Mesenchymal stem cell (in vitro differentiated cells and primary cell): Measurements from ENCODE around the gene SNX10.

ENCODE experiments used
- DNase-seq: peaks from one replicate; pipeline ENCODE4 v3.0.0-alpha.2; 2013
- H2AFZ ChIP-seq: one replicate; pipeline ENCODE4 v1.6.1; 2013; ENCODE audit warnings: low read depth, mild to moderate bottlenecking, control low read depth, inconsistent platforms, low read length, moderate library complexity
- H2AK5ac ChIP-seq: 2 replicates; pipeline ENCODE4 v1.6.1; 2013; ENCODE audit warnings: low read length, moderate library complexity, mild to moderate bottlenecking, inconsistent platforms; ENCODE audit not compliant: severe bottlenecking
- H2BK120ac ChIP-seq: one replicate; pipeline ENCODE4 v1.6.1; 2013; ENCODE audit warnings: low read depth, mild to moderate bottlenecking, inconsistent platforms, low read length, moderate library complexity
- H2BK12ac ChIP-seq, 2 experiments: one replicate each; pipeline ENCODE4 v1.6.1; 2013; ENCODE audit warnings: inconsistent platforms in 2 of 2, low read length in 2 of 2, mild to moderate bottlenecking in 2 of 2, moderate library complexity in 2 of 2, control low read depth in 1 of 2
- H2BK15ac ChIP-seq: one replicate; pipeline ENCODE4 v1.6.1; 2013; ENCODE audit warnings: mild to moderate bottlenecking, low read depth, inconsistent platforms; ENCODE audit not compliant: poor library complexity, severe bottlenecking
- H2BK5ac ChIP-seq: 2 replicates; pipeline ENCODE4 v1.6.1; 2013; ENCODE audit warnings: low read depth, mild to moderate bottlenecking, low read length, control low read depth, inconsistent platforms; ENCODE audit not compliant: poor library complexity, severe bottlenecking
- H3K14ac ChIP-seq, 2 experiments: one replicate each; pipeline ENCODE4 v1.6.1; 2013; ENCODE audit warnings: inconsistent platforms in 2 of 2, low read length in 2 of 2, control low read depth in 1 of 2, mild to moderate bottlenecking in 1 of 2, moderate library complexity in 1 of 2
- H3K18ac ChIP-seq, 2 experiments: one replicate each; pipeline ENCODE4 v1.6.1; 2013; ENCODE audit warnings: inconsistent platforms in 2 of 2, low read length in 2 of 2, control low read depth in 1 of 2, low read depth in 1 of 2, mild to moderate bottlenecking in 1 of 2
- H3K23ac ChIP-seq, 2 experiments: one replicate each; pipeline ENCODE4 v1.6.1; 2013; ENCODE audit warnings: inconsistent platforms in 2 of 2, low read length in 2 of 2, mild to moderate bottlenecking in 2 of 2, moderate library complexity in 2 of 2, control low read depth in 1 of 2
- H3K27ac ChIP-seq: 2 replicates; pipeline ENCODE4 v1.5.1; 2013; ENCODE audit warnings: mild to moderate bottlenecking, moderate library complexity, low read length, control low read depth, inconsistent platforms; ENCODE audit not compliant: poor library complexity, severe bottlenecking
- H3K27me3 ChIP-seq, 2 experiments: 2 replicates each; pipeline versions ENCODE4 v1.6.1 to v1.7.0; 2013; ENCODE audit warnings: low read length in 2 of 2, mild to moderate bottlenecking in 2 of 2, moderate library complexity in 2 of 2, control low read depth in 1 of 2, inconsistent platforms in 1 of 2; ENCODE audit not compliant: control insufficient read depth in 1 of 2, insufficient read depth in 1 of 2
- H3K36me3 ChIP-seq, 2 experiments: 2 replicates each; pipeline versions ENCODE4 v1.6.1 to v1.7.0; 2013; ENCODE audit warnings: low read length in 2 of 2, control low read depth in 1 of 2, inconsistent platforms in 1 of 2, low read depth in 1 of 2, mild to moderate bottlenecking in 1 of 2; ENCODE audit not compliant: insufficient read depth in 2 of 2, control insufficient read depth in 1 of 2
- H3K4ac ChIP-seq, 2 experiments: one replicate each; pipeline ENCODE4 v1.6.1; 2013; ENCODE audit warnings: inconsistent platforms in 2 of 2, low read length in 2 of 2, mild to moderate bottlenecking in 2 of 2, moderate library complexity in 2 of 2, control low read depth in 1 of 2, low read depth in 1 of 2
- H3K4me1 ChIP-seq: 2 replicates; pipeline ENCODE4 v1.6.1; 2013; ENCODE audit warnings: low read depth, low read length, control low read depth; ENCODE audit not compliant: control insufficient read depth, insufficient read depth
- H3K4me2 ChIP-seq: 2 replicates; pipeline ENCODE4 v1.6.1; 2013; ENCODE audit warnings: low read length, mild to moderate bottlenecking, inconsistent platforms; ENCODE audit not compliant: poor library complexity, severe bottlenecking
- H3K4me3 ChIP-seq, 2 experiments: 2 replicates each; pipeline versions ENCODE4 v1.5.1 to v1.7.0; 2013; ENCODE audit warnings: low read length in 2 of 2, mild to moderate bottlenecking in 2 of 2, control low read depth in 1 of 2, low read depth in 1 of 2; ENCODE audit not compliant: insufficient read depth in 1 of 2
- H3K79me1 ChIP-seq: replicated peaks from 2 replicates; pipeline ENCODE4 v1.6.1; 2013; ENCODE audit warnings: mild to moderate bottlenecking, control low read depth, low read length, inconsistent platforms; ENCODE audit not compliant: poor library complexity, severe bottlenecking
- H3K9ac ChIP-seq: 2 replicates; pipeline ENCODE4 v1.7.0; 2013; ENCODE audit warnings: mild to moderate bottlenecking, low read length, moderate library complexity
- H3K9me3 ChIP-seq: 2 replicates; pipeline ENCODE4 v1.7.0; 2013; ENCODE audit warnings: mild to moderate bottlenecking, low read length; ENCODE audit not compliant: control insufficient read depth
- H4K8ac ChIP-seq: one replicate; pipeline ENCODE4 v1.6.1; 2013; ENCODE audit warnings: inconsistent platforms, mild to moderate bottlenecking, low read length, moderate library complexity
- H4K91ac ChIP-seq: one replicate; pipeline ENCODE4 v1.6.1; 2013; ENCODE audit warnings: mild to moderate bottlenecking, low read length, inconsistent platforms
- WGBS: methylation state at CpG from one replicate; pipeline ENCODE4 v1.1.7; 2013; ENCODE audit warnings: mixed read lengths; 5-methylcytosine and 5-hydroxymethylcytosine counted together

The SNX10 gene

GRCh38 chr7:26328498-26329390 lies 37.1 kb downstream of the SNX10 start:
- H3K79me1 ChIP-seq, result no peaks in the 10 kb centered on the region
- no peak overlapping the region for H3K27ac ChIP-seq
- no peak overlapping the region for H3K23ac ChIP-seq
- no peak overlapping the region for H3K14ac ChIP-seq
- no peak overlapping the region for H2BK15ac ChIP-seq
- H3K4me2 ChIP-seq, result no peak overlapping the region
- H3K36me3 ChIP-seq, result no peaks in the 10 kb centered on the region
- no peak overlapping the region for H4K8ac ChIP-seq
- 85% methylated on average over 7 of the region's 7 CpGs for WGBS
- no peak overlapping the region for H3K18ac ChIP-seq
- H2BK120ac ChIP-seq, result no peak overlapping the region
- H3K4ac ChIP-seq, result no peak overlapping the region
- H3K4me3 ChIP-seq, result no peak overlapping the region
- no peaks in the 10 kb centered on the region for H3K9me3 ChIP-seq
- no peak overlapping the region for H2BK5ac ChIP-seq
- no peak overlapping the region for H2AFZ ChIP-seq
- no peak overlapping the region for H2BK12ac ChIP-seq
- H3K4me1 ChIP-seq, result peaks cover 3% of the 10 kb centered on the region
- H2AK5ac ChIP-seq, result no peak overlapping the region
- H3K27me3 ChIP-seq, result no peaks in the 10 kb centered on the region
- H4K91ac ChIP-seq, result no peak overlapping the region
- no peak overlapping the region for H3K9ac ChIP-seq
- no peak for DNase-seq

- Histone ChIP-seq H3K27ac (no peak overlapping the region), H2BK5ac (no peak overlapping the region), H4K91ac (no peak overlapping the region), H3K4me2 (no peak overlapping the region), H2BK120ac (no peak overlapping the region), H2BK15ac (no peak overlapping the region), H3K23ac (no peak overlapping the region), H3K14ac (no peak overlapping the region), H2AFZ (no peak overlapping the region), H3K79me1 (no peaks in the 10 kb centered on the region), H3K36me3 (no peaks in the 10 kb centered on the region), H3K4me1 (peaks cover 3% of the 10 kb centered on the region), H4K8ac (no peak overlapping the region), H3K27me3 (no peaks in the 10 kb centered on the region), H3K9me3 (no peaks in the 10 kb centered on the region), H3K4ac (no peak overlapping the region), H3K18ac (no peak overlapping the region), H3K4me3 (no peak overlapping the region), H3K9ac (no peak overlapping the region), H2BK12ac (no peak overlapping the region), H2AK5ac (no peak overlapping the region)
- WGBS, result 88% methylated on average over 13 of the region's 13 CpGs
- no peak for DNase-seq
These were observed 38.0 kb downstream of the SNX10 start for GRCh38 chr7:26329520-26330255.

- Histone ChIP-seq H2BK15ac (no peak overlapping the region), H3K4me3 (no peak overlapping the region), H3K9me3 (no peaks in the 10 kb centered on the region), H4K91ac (no peak overlapping the region), H2AK5ac (no peak overlapping the region), H3K4me1 (peaks cover 3% of the 10 kb centered on the region), H3K27ac (no peak overlapping the region), H3K18ac (no peak overlapping the region), H3K27me3 (no peaks in the 10 kb centered on the region), H4K8ac (no peak overlapping the region), H2AFZ (no peak overlapping the region), H2BK120ac (no peak overlapping the region), H3K79me1 (no peaks in the 10 kb centered on the region), H3K23ac (no peak overlapping the region), H3K9ac (no peak overlapping the region), H3K36me3 (no peaks in the 10 kb centered on the region), H3K4ac (no peak overlapping the region), H3K14ac (no peak overlapping the region), H2BK12ac (no peak overlapping the region), H2BK5ac (no peak overlapping the region), H3K4me2 (no peak overlapping the region)
- DNase-seq, result no peak
- WGBS, result 86% methylated on average over 4 of the region's 4 CpGs
These were observed 39.5 kb downstream of the SNX10 start for GRCh38 chr7:26331113-26331512.

GRCh38 chr7:26331789-26332188 lies 40.1 kb downstream of the SNX10 start:
- Histone ChIP-seq H3K23ac (no peak overlapping the region), H3K14ac (no peak overlapping the region), H3K79me1 (no peaks in the 10 kb centered on the region), H3K4me2 (no peak overlapping the region), H2AK5ac (no peak overlapping the region), H3K18ac (no peak overlapping the region), H3K4ac (no peak overlapping the region), H2BK120ac (no peak overlapping the region), H3K9me3 (no peaks in the 10 kb centered on the region), H2BK5ac (no peak overlapping the region), H3K9ac (no peak overlapping the region), H2AFZ (no peak overlapping the region), H3K27ac (no peak overlapping the region), H4K8ac (no peak overlapping the region), H2BK12ac (no peak overlapping the region), H3K27me3 (no peaks in the 10 kb centered on the region), H4K91ac (no peak overlapping the region), H2BK15ac (no peak overlapping the region), H3K4me3 (no peak overlapping the region), H3K36me3 (no peaks in the 10 kb centered on the region), H3K4me1 (peaks cover 3% of the 10 kb centered on the region)
- DNase-seq, result no peak
- WGBS, result 100% methylated on average over 1 of the region's 4 CpGs
